Measurements from ENCODE around the gene PDE4D.

DNA sequence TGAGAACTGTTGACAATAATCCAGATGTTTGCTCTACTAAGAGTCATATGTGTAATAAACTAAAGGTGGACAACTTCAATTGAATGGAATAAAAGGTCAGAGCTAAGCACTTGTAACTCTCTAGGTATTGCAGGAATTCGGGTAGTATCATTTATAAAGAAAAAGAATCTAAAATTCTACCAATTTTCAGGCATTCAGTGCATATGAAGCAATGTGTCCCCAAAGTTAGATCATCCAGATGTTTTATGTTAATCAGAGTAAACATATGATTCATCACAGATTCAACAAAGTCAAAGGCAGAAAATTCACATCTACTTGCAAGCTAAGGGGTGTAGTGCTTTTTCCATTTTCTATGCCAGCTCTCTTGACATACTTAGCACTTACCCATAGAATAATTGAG, 477.1 kb downstream of the PDE4D start:
- TF ChIP-seq PPARA (CRISPR knock-in tag; IDR thresholded peaks at IDR 0.05; ENCODE audit: borderline replicate concordance) (no peak), SNAI2 (CRISPR knock-in tag; IDR thresholded peaks at IDR 0.05) (no peak), TCF4 (CRISPR knock-in tag; IDR thresholded peaks at IDR 0.05; ENCODE audit: borderline replicate concordance) (no peak), PATZ1 (CRISPR knock-in tag; IDR thresholded peaks at IDR 0.05; ENCODE audit: borderline replicate concordance) (no peak), ZFP30 (CRISPR knock-in tag; IDR thresholded peaks at IDR 0.05) (no peak)

All from SK-N-SH treated with all-trans-retinoic acid at 6 μM for 48 hours (cell line).